Measurements from ENCODE around the gene MSH3.

MSH3 gene

DNA sequence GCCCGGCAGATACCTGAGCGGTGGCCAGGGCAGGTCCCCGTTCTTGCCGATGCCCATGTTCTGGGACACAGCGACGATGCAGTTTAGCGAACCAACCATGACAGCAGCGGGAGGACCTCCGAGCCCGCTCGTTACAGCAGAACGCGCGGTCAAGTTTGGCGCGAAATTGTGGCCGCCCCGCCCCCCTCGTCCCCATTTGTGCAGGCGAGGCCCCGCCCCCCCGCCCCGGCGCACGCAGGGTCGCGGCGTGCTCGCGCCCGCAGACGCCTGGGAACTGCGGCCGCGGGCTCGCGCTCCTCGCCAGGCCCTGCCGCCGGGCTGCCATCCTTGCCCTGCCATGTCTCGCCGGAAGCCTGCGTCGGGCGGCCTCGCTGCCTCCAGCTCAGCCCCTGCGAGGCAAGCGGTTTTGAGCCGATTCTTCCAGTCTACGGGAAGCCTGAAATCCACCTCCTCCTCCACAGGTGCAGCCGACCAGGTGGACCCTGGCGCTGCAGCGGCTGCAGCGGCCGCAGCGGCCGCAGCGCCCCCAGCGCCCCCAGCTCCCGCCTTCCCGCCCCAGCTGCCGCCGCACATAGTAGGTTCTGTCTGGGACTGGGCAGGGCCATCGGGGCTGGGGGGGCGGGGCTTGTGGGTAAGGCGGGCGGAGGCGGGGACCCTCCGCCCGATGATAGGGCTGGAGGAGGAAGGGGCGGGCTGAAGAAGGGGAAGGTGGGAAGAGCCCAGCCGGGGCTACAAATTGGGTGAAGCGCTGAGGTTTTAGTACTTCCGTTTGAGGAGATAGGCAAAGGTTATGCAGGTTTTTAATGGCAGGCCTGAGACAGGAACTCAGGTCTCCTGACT lies at the start of gene MSH3, which contains the start of gene DHFR:
Gene MSH3 (plus strand): TSS at position 262 of the 840 bp plus-strand sequence. CDS start 76 bp downstream, at position 338.
Gene DHFR (minus strand): TSS at position 593 of the 840 bp plus-strand sequence. CDS start 494 bp downstream, at position 99.
- in situ Hi-C loops (cut with MboI; ENCODE audit: low pct_unique_long_range_greater_than_20kb, low sequenced_read_pairs, unreplicated experiment): loop anchor here (25.0 kb wide), 1 partner anchor 567 kb away; no protein-coding TSS in a partner anchor
- no peak for TF ChIP-seq CTCF (IDR thresholded peaks at IDR 0.05; ENCODE audit: extremely low read depth, insufficient read depth, missing control alignments)
- DNase-seq (ENCODE audit: low spot score): peak; percentile 95

- in situ Hi-C loops (cut with MboI; ENCODE audit: low pct_unique_long_range_greater_than_20kb, low sequenced_read_pairs, unreplicated experiment): no loop called here
- no peak for DNase-seq (ENCODE audit: low spot score)
- no peak for TF ChIP-seq CTCF (IDR thresholded peaks at IDR 0.05; ENCODE audit: extremely low read depth, insufficient read depth, missing control alignments)
Observed at GRCh38 chr5:80607343-80607742, 47.1 kb upstream of the MSH3 start.

DNA sequence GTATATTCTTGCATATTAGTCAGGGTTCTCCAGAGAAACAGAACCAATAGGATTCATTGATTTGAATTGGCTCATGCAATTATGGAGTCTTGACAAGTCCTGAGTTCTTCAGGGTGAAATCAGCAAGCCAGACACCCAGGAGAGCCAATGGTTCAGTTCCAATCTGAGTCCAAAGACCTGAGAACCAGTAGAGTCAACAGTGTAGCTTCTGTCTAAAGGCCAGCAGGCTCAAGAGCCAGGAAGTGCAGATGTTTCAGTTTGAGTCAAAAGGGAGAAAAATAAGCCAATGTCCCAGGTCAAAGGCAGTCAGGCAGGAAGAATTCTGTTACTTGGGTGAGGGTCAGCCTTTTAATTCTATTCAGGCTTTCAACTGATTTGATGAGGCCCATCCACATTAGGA lies 46.6 kb upstream of the MSH3 start:
- in situ Hi-C loops (cut with MboI; ENCODE audit: low pct_unique_long_range_greater_than_20kb, low sequenced_read_pairs, unreplicated experiment): no loop called here
- no peak for TF ChIP-seq CTCF (IDR thresholded peaks at IDR 0.05; ENCODE audit: extremely low read depth, insufficient read depth, missing control alignments)
- peak; percentile 34 for DNase-seq (ENCODE audit: low spot score)

DNA sequence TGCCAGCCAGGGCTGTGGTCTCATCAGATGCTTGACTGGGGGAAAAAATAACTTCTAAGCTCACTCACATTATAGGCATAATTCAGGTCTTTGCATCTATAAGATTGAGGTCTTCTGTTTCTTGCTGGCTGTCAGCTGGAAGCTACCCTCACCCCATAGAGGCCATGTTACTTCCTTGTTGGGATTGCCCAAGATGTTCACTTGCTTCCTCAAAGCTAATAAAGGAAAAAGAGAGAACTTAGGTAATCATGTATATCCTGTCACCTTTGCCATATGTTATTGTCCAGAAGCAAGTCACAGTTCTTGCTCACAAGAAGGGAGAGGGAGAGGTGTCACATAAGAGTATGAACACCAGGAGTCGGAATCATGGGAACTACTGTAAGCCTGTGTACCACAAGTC lies 45.7 kb upstream of the MSH3 start:
- in situ Hi-C loops (cut with MboI; ENCODE audit: low pct_unique_long_range_greater_than_20kb, low sequenced_read_pairs, unreplicated experiment): no loop called here
- no peak for TF ChIP-seq CTCF (IDR thresholded peaks at IDR 0.05; ENCODE audit: extremely low read depth, insufficient read depth, missing control alignments)
- DNase-seq (ENCODE audit: low spot score): no peak

GRCh38 chr5:80609692-80610091 lies 44.8 kb upstream of the MSH3 start:
- in situ Hi-C loops (cut with MboI; ENCODE audit: low pct_unique_long_range_greater_than_20kb, low sequenced_read_pairs, unreplicated experiment): no loop called here
- no peak for TF ChIP-seq CTCF (IDR thresholded peaks at IDR 0.05; ENCODE audit: extremely low read depth, insufficient read depth, missing control alignments)
- no peak for DNase-seq (ENCODE audit: low spot score)

- in situ Hi-C loops (cut with MboI; ENCODE audit: low pct_unique_long_range_greater_than_20kb, low sequenced_read_pairs, unreplicated experiment): no loop called here
- TF ChIP-seq CTCF (IDR thresholded peaks at IDR 0.05; ENCODE audit: extremely low read depth, insufficient read depth, missing control alignments): no peak
- no peak for DNase-seq (ENCODE audit: low spot score)
Observed at GRCh38 chr5:80615266-80615914, 39.1 kb upstream of the MSH3 start.
